Rectal smooth muscle tissue (tissue), 1 donor: Measurements from ENCODE around the gene PDCD1.
"Not testable (repeated sequence)": the region's sequence is repeated elsewhere in the genome, so short reads cannot be mapped to it uniquely, and the experiment has no call there.

Experiments
- H3K27ac ChIP-seq: one replicate; pipeline ENCODE4 v1.7.0; 2013; ENCODE audit warnings: low read depth, low read length, inconsistent platforms
- H3K27me3 ChIP-seq: one replicate; pipeline ENCODE4 v1.7.0; 2013; ENCODE audit warnings: low read length; ENCODE audit not compliant: control insufficient read depth, insufficient read depth
- H3K36me3 ChIP-seq: one replicate; pipeline ENCODE4 v1.7.0; 2013; ENCODE audit warnings: low read length; ENCODE audit not compliant: control insufficient read depth, insufficient read depth
- H3K4me1 ChIP-seq: one replicate; pipeline ENCODE4 v1.7.0; 2013; ENCODE audit warnings: low read length; ENCODE audit not compliant: control insufficient read depth, insufficient read depth
- H3K4me3 ChIP-seq: one replicate; pipeline ENCODE4 v1.7.0; 2013; ENCODE audit warnings: low read length
- H3K9ac ChIP-seq: one replicate; pipeline ENCODE4 v1.7.0; 2013; ENCODE audit warnings: low read length

PDCD1 gene

GRCh38 chr2:241880311-241881073 is 21.8 kb upstream of the PDCD1 start:
- Histone ChIP-seq H3K36me3 (no peaks in the 10 kb centered on the region), H3K4me3 (peak overlapping the region; percentile 81), H3K4me1 (peaks cover 6% of the 10 kb centered on the region), H3K9ac (no peak overlapping the region), H3K27me3 (no peaks in the 10 kb centered on the region), H3K27ac (no peak overlapping the region)

DNA sequence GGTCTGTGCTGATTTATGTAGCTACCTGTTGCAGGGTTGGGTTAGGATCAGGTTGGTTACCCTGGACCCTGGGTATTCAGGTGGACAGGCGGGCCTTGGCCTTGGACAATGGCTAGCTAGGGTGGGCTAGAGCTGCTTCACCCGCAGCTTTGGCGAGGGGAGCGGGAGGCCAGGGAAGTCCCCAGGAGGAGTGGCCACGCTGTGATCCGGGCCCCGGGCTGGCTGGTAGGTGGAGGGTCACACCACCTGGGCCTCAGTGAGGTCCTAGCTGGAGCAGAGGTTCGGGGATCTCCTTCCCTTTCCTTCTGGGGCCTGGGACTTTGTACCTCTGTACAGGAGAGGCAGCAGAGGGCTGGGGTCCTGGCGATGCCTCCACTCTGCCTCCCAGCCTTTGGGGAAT is 20.6 kb upstream of the PDCD1 start:
- Histone ChIP-seq H3K36me3 (no peaks in the 10 kb centered on the region), H3K4me3 (no peak overlapping the region), H3K27ac (no peak overlapping the region), H3K27me3 (no peaks in the 10 kb centered on the region), H3K4me1 (peaks cover 6% of the 10 kb centered on the region), H3K9ac (no peak overlapping the region)

GRCh38 chr2:241877989-241878970 is 19.6 kb upstream of the PDCD1 start:
- H3K27me3 ChIP-seq = no peaks in the 10 kb centered on the region
- no peak overlapping the region for H3K27ac ChIP-seq
- no peaks in the 10 kb centered on the region for H3K36me3 ChIP-seq
- H3K4me3 ChIP-seq = no peak overlapping the region
- peaks cover 6% of the 10 kb centered on the region for H3K4me1 ChIP-seq
- no peak overlapping the region for H3K9ac ChIP-seq

- H3K9ac ChIP-seq = no peak overlapping the region
- H3K27me3 ChIP-seq = no peaks in the 10 kb centered on the region
- H3K27ac ChIP-seq = no peak overlapping the region
- H3K4me1 ChIP-seq = peaks cover 5% of the 10 kb centered on the region
- H3K4me3 ChIP-seq = no peak overlapping the region
- no peaks in the 10 kb centered on the region for H3K36me3 ChIP-seq
These were observed 18.5 kb upstream of the PDCD1 start for GRCh38 chr2:241877197-241877685.

DNA sequence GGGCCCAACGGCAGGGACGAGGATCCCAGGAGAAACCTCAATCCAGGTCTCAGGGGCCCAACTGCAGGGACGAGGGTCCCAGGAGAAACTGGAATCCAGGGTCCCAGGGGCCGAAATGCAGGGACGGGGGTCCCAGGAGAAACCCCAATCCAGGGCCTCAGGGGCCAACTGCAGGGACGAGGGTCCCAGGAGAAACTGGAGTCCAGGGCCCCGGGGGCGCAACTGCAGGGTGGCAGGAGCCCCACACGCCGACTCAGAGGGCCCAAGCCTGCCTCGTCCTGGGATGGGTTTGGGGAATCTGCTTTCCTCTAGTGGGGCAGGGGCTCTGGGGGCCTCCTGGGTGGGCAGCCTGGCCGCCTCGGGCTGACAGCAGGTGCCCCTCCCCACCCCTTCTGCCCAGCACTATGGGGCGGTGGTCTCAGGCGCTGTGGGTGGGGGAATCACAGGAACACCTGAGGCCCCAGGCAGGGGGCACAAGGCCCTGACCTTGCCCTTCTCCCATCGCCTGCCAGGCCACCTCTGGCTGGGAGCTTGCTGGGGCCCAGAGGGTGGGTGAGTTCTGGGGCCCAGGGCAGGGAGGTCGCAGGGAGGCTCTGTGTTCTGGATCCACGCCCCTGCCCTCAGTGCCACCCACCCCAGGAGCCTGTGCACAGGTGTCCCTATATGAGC is 18.0 kb upstream of the PDCD1 start:
- no peak overlapping the region for H3K4me3 ChIP-seq
- H3K4me1 ChIP-seq = no peaks in the 10 kb centered on the region
- H3K36me3 ChIP-seq = no peaks in the 10 kb centered on the region
- H3K27ac ChIP-seq = no peak overlapping the region
- H3K9ac ChIP-seq = no peak overlapping the region
- no peaks in the 10 kb centered on the region for H3K27me3 ChIP-seq

GRCh38 chr2:241875754-241876527 is 17.2 kb upstream of the PDCD1 start:
- H3K36me3 ChIP-seq, H3K4me1 ChIP-seq, H3K9ac ChIP-seq, H3K4me3 ChIP-seq, H3K27ac ChIP-seq, H3K27me3 ChIP-seq: not testable (repeated sequence)

DNA sequence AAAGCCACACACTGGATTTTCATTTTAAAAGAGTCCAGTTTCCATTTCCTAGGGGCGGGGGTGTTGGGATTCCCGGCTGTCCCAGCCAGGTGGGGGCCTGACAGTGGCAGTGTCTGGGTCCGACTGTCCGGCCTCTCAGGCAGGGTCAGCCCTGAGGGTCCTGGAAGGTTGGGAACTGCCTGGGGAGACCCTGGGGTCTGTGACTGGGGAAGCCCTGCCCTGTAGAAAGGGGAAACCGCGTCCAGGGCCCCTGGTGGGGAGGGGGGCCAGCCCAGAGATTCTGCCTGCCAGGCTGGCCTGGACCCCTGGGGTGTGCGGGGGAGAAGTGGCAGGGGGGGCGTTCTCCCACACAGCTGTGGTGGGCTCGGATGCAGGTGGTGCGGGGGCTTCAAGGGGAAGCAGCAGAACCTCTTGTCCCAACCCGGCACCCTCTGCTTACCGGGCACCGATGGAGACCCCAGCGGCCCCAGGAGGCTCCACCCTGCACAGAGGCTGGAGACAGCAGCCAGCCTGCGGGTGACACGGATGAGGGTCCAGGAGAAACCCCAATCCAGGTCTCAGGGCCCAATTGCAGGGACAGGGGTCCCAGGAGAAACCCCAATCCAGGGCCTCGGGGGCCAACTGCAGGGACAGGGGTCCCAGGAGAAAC is 15.7 kb upstream of the PDCD1 start:
- no peak overlapping the region for H3K27ac ChIP-seq
- no peaks in the 10 kb centered on the region for H3K4me1 ChIP-seq
- H3K9ac ChIP-seq = no peak overlapping the region
- no peaks in the 10 kb centered on the region for H3K36me3 ChIP-seq
- H3K27me3 ChIP-seq = no peaks in the 10 kb centered on the region
- H3K4me3 ChIP-seq = no peak overlapping the region

GRCh38 chr2:241873803-241874110 is 15.1 kb upstream of the PDCD1 start:
- Histone ChIP-seq H3K27ac (no peak overlapping the region), H3K36me3 (no peaks in the 10 kb centered on the region), H3K4me1 (no peaks in the 10 kb centered on the region), H3K4me3 (no peak overlapping the region), H3K9ac (no peak overlapping the region), H3K27me3 (no peaks in the 10 kb centered on the region)

- Histone ChIP-seq H3K36me3 (no peaks in the 10 kb centered on the region), H3K4me3 (no peak overlapping the region), H3K27me3 (no peaks in the 10 kb centered on the region), H3K27ac (no peak overlapping the region), H3K4me1 (no peaks in the 10 kb centered on the region), H3K9ac (no peak overlapping the region)
These were observed 14.5 kb upstream of the PDCD1 start for GRCh38 chr2:241873081-241873802.

DNA sequence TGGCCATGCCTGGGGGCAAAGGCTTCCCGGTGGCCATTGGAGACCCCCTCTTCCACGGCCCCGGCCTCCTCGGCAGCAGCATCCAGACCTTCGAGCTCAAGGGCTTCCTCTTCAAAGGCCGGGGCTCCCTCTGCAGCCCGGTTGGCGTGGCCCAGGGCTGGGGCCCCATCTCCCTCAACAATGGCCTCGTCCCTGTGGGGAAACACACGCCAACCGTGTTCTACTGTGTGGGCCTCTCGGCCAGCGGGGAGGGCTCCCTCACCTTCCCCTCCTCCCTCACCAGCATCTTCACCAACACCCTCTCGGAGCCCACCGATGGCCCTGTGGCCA is 13.6 kb upstream of the PDCD1 start:
- H3K4me3 ChIP-seq = no peak overlapping the region
- H3K27me3 ChIP-seq = peaks cover 7% of the 10 kb centered on the region
- H3K9ac ChIP-seq = no peak overlapping the region
- H3K4me1 ChIP-seq = no peaks in the 10 kb centered on the region
- H3K36me3 ChIP-seq = no peaks in the 10 kb centered on the region
- H3K27ac ChIP-seq = no peak overlapping the region
